PC-9 (cell line): ENCODE results near the gene NDUFV3.

Experiments
- EZH2 ChIP-seq: fragments of 200-600 bp; sonication (generic); IDR thresholded peaks from 2 replicates; pipeline ENCODE4 v1.8.0; 2017; ENCODE audit warnings: antibody characterized with exemption, low read depth
- TF ChIP-seq, protein P1 (sequence below): fragments of 200-600 bp; sonication (generic); conservative IDR thresholded peaks from 2 replicates; pipeline ENCODE4 v1.6.1; 2017; ENCODE audit warnings: mixed run types, antibody characterized with exemption, mild to moderate bottlenecking, moderate library complexity

DNA sequence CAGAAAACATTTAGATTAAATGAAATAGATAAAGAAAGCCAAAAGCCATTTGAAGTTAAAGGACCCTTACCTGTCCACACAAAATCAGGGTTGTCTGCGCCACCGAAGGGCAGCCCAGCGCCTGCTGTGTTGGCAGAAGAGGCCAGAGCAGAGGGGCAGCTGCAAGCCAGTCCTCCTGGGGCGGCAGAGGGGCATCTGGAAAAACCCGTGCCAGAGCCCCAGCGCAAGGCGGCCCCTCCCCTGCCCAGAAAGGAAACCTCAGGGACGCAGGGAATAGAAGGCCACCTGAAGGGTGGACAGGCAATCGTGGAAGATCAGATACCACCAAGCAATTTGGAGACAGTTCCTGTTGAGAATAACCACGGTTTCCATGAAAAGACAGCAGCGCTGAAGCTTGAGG is 10.7 kb downstream of the NDUFV3 start:
- TF ChIP-seq, protein P1, sequence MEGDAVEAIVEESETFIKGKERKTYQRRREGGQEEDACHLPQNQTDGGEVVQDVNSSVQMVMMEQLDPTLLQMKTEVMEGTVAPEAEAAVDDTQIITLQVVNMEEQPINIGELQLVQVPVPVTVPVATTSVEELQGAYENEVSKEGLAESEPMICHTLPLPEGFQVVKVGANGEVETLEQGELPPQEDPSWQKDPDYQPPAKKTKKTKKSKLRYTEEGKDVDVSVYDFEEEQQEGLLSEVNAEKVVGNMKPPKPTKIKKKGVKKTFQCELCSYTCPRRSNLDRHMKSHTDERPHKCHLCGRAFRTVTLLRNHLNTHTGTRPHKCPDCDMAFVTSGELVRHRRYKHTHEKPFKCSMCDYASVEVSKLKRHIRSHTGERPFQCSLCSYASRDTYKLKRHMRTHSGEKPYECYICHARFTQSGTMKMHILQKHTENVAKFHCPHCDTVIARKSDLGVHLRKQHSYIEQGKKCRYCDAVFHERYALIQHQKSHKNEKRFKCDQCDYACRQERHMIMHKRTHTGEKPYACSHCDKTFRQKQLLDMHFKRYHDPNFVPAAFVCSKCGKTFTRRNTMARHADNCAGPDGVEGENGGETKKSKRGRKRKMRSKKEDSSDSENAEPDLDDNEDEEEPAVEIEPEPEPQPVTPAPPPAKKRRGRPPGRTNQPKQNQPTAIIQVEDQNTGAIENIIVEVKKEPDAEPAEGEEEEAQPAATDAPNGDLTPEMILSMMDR, result no peak
- TF ChIP-seq EZH2, result no peak
